Measurements from ENCODE around the gene KRTAP17-1. TPM values are rescaled to one million over a fixed set of nuclear protein-coding genes. Genes with fewer than 3 reads are reported as not detected.

The KRTAP17-1 gene
- total RNA-seq, 2 experiments from 2014 or later, result not detected

GRCh38 chr17:41329279-41329948 lies 13.9 kb upstream of the KRTAP17-1 start:
- H2AFZ ChIP-seq (ENCODE audit: low read length), result no peak overlapping the region
- BruUV-seq (replicated peaks), result no TSS peak
- no peaks in the 10 kb centered on the region for H3K4me1 ChIP-seq (ENCODE audit: insufficient read depth, low read length, poor library complexity, severe bottlenecking)
- H3K4me3 ChIP-seq (ENCODE audit: low read depth, low read length, poor library complexity, severe bottlenecking), result no peak overlapping the region
- no peaks in the 10 kb centered on the region for H3K36me3 ChIP-seq (ENCODE audit: insufficient read depth, low read length)
- no peaks in the 10 kb centered on the region for H3K79me2 ChIP-seq (ENCODE audit: insufficient read depth, low read depth, low read length)
- intact Hi-C loops (cut with micrococcal nuclease; ENCODE audit: unreplicated experiment), result loop anchor here (10.0 kb wide), 2 partner anchors 335 to 525 kb away; no protein-coding TSS in a partner anchor
- POLR2A ChIA-PET, result no interaction called here
- DNase-seq (ENCODE audit: low spot score), result peak; percentile 18
- TF ChIP-seq CTCF (conservative IDR thresholded peaks at IDR 0.05; ENCODE audit: low read length) (peak; percentile 67), EZH2phosphoT487 (IDR thresholded peaks at IDR 0.05; ENCODE audit: borderline replicate concordance, low read depth, low read length) (no peak)
- H3K27ac ChIP-seq (ENCODE audit: low read depth, low read length, poor library complexity, severe bottlenecking), result no peak overlapping the region
- CTCF ChIA-PET (ENCODE audit: unreplicated experiment), result no interaction called here
- no peaks in the 10 kb centered on the region for H3K9me2 ChIP-seq (ENCODE audit: insufficient read depth, low read length)
- H3K9me3 ChIP-seq (ENCODE audit: low read length), result no peaks in the 10 kb centered on the region
- no peak overlapping the region for H3K4me2 ChIP-seq (ENCODE audit: low read length)
- H4K20me1 ChIP-seq (ENCODE audit: insufficient read depth, low read length), result no peaks in the 10 kb centered on the region

- ChIA-PET CTCF (ENCODE audit: unreplicated experiment) (no interaction called here), POLR2A (no interaction called here)
- Histone ChIP-seq H3K9me2 (ENCODE audit: insufficient read depth, low read length) (no peaks in the 10 kb centered on the region), H3K36me3 (ENCODE audit: insufficient read depth, low read length) (no peaks in the 10 kb centered on the region), H3K79me2 (ENCODE audit: insufficient read depth, low read depth, low read length) (no peaks in the 10 kb centered on the region), H3K4me1 (ENCODE audit: insufficient read depth, low read length, poor library complexity, severe bottlenecking) (no peaks in the 10 kb centered on the region), H4K20me1 (ENCODE audit: insufficient read depth, low read length) (no peaks in the 10 kb centered on the region), H3K4me3 (ENCODE audit: low read depth, low read length, poor library complexity, severe bottlenecking) (no peak overlapping the region), H2AFZ (ENCODE audit: low read length) (no peak overlapping the region), H3K27ac (ENCODE audit: low read depth, low read length, poor library complexity, severe bottlenecking) (no peak overlapping the region), H3K9me3 (ENCODE audit: low read length) (no peaks in the 10 kb centered on the region), H3K4me2 (ENCODE audit: low read length) (no peak overlapping the region)
- intact Hi-C loops (cut with micrococcal nuclease; ENCODE audit: unreplicated experiment), result loop anchor here (10.0 kb wide), 2 partner anchors 337 to 523 kb away; no protein-coding TSS in a partner anchor
- no peak for DNase-seq (ENCODE audit: low spot score)
- no TSS peak for BruUV-seq (replicated peaks)
- TF ChIP-seq CTCF (conservative IDR thresholded peaks at IDR 0.05; ENCODE audit: low read length) (no peak), EZH2phosphoT487 (IDR thresholded peaks at IDR 0.05; ENCODE audit: borderline replicate concordance, low read depth, low read length) (no peak)
Measured at GRCh38 chr17:41328207-41328606, 12.7 kb upstream of the KRTAP17-1 start.

- intact Hi-C loops (cut with micrococcal nuclease; ENCODE audit: unreplicated experiment), result loop anchor here (10.0 kb wide), 2 partner anchors 337 to 523 kb away; no protein-coding TSS in a partner anchor
- H3K9me2 ChIP-seq (ENCODE audit: insufficient read depth, low read length), result no peaks in the 10 kb centered on the region
- POLR2A ChIA-PET, result no interaction called here
- no peak for DNase-seq (ENCODE audit: low spot score)
- TF ChIP-seq EZH2phosphoT487 (IDR thresholded peaks at IDR 0.05; ENCODE audit: borderline replicate concordance, low read depth, low read length) (no peak), CTCF (conservative IDR thresholded peaks at IDR 0.05; ENCODE audit: low read length) (no peak)
- no peaks in the 10 kb centered on the region for H3K9me3 ChIP-seq (ENCODE audit: low read length)
- CTCF ChIA-PET (ENCODE audit: unreplicated experiment), result no interaction called here
- no peak overlapping the region for H3K27ac ChIP-seq (ENCODE audit: low read depth, low read length, poor library complexity, severe bottlenecking)
- BruUV-seq (replicated peaks), result no TSS peak
- no peaks in the 10 kb centered on the region for H3K79me2 ChIP-seq (ENCODE audit: insufficient read depth, low read depth, low read length)
- no peak overlapping the region for H2AFZ ChIP-seq (ENCODE audit: low read length)
- H4K20me1 ChIP-seq (ENCODE audit: insufficient read depth, low read length), result no peaks in the 10 kb centered on the region
- H3K4me3 ChIP-seq (ENCODE audit: low read depth, low read length, poor library complexity, severe bottlenecking), result no peak overlapping the region
- no peak overlapping the region for H3K4me2 ChIP-seq (ENCODE audit: low read length)
- no peaks in the 10 kb centered on the region for H3K36me3 ChIP-seq (ENCODE audit: insufficient read depth, low read length)
- no peaks in the 10 kb centered on the region for H3K4me1 ChIP-seq (ENCODE audit: insufficient read depth, low read length, poor library complexity, severe bottlenecking)
Measured at GRCh38 chr17:41327411-41328120, 12.1 kb upstream of the KRTAP17-1 start.

Measured in OCI-LY7 (cell line).